GM12878 (cell line): Measurements from ENCODE around the gene STK32B. TPM values are rescaled to one million over a fixed set of nuclear protein-coding genes. Genes with fewer than 3 reads are reported as not detected.

Experiments
- ATAC-seq: fragments of 200-7000 bp; cut with Tn5 transposase; 3 replicates; pipeline ENCODE4 v1.9.1; 2020; ENCODE audit warnings: mild to moderate bottlenecking, moderate library complexity
- BruUV-seq: library from RNA; stranded (reverse); fragments of 400-500 nt; replicated peaks from 2 replicates; lab custom pipeline; 2021; lab: Mats Ljungman, UMichigan
- CTCF ChIA-PET: fragments of 300-600 bp; sonication (Branson Sonifier 250); formaldehyde crosslinking; extraction: SDS; loops from one replicate; lab custom pipeline; 2021; ENCODE audit warnings: inconsistent platforms; lab: Yijun Ruan, JAX
- POLR2A ChIA-PET: fragments of 350-600 bp; formaldehyde crosslinking; extraction: SDS; loops from one replicate; lab custom pipeline; 2021; ENCODE audit warnings: inconsistent platforms; lab: Charles Lee
- RAD21 ChIA-PET: fragments of 300-600 bp; sonication (Branson Sonifier 250); formaldehyde crosslinking; loops from one replicate; lab custom pipeline; 2023; ENCODE audit warnings: antibody characterized with exemption; ENCODE audit not compliant: unreplicated experiment; lab: Charles Lee
- SMC1A ChIA-PET: fragments of 300-600 bp; sonication (Branson Sonifier 250); formaldehyde crosslinking; loops from one replicate; lab custom pipeline; 2023; ENCODE audit not compliant: unreplicated experiment, uncharacterized antibody; lab: Charles Lee
- DNase-seq: peaks from one replicate; pipeline ENCODE4 v3.0.0-alpha.2; 2011; ENCODE audit warnings: low read depth, low spot score
- FAIRE-seq: peaks from 3 replicates; lab custom pipeline; 2011; peaks lifted over from hg19 to GRCh38; lab: Jason Lieb, UNC
- H2AFZ ChIP-seq: 2 replicates; pipeline ENCODE4 v1.6.0; 2011; ENCODE audit warnings: low read depth, low read length, control low read depth; ENCODE audit not compliant: control insufficient read depth
- H3K27ac ChIP-seq: 2 replicates; pipeline ENCODE4 v1.5.1; 2011; ENCODE audit warnings: control low read depth; ENCODE audit not compliant: control insufficient read depth, insufficient read depth
- H3K27me3 ChIP-seq, 2 experiments: replicated peaks in 1 of 2; 2 replicates each; pipeline versions ENCODE4 v1.6.0 to v1.6.1; 2011; ENCODE audit warnings: low read length in 1 of 2; ENCODE audit not compliant: control insufficient read depth in 2 of 2, insufficient read depth in 2 of 2
- H3K36me3 ChIP-seq, 2 experiments: 2 replicates each; pipeline ENCODE4 v1.5.1; 2011; ENCODE audit warnings: low read length in 1 of 2; ENCODE audit not compliant: control insufficient read depth in 2 of 2, insufficient read depth in 2 of 2
- H3K4me1 ChIP-seq: 2 replicates; pipeline ENCODE4 v1.6.1; 2011; ENCODE audit warnings: mild to moderate bottlenecking, low read length, moderate library complexity, mixed read lengths; ENCODE audit not compliant: control insufficient read depth, insufficient read depth
- H3K4me2 ChIP-seq: 2 replicates; pipeline ENCODE4 v1.6.0; 2011; ENCODE audit warnings: control low read depth; ENCODE audit not compliant: control insufficient read depth, insufficient read depth
- H3K4me3 ChIP-seq: fragments of 200-600 bp; sonication (generic); 2 replicates; pipeline ENCODE4 v1.5.1; 2016
- H3K79me2 ChIP-seq: 2 replicates; pipeline ENCODE4 v1.6.0; 2011; ENCODE audit warnings: low read length; ENCODE audit not compliant: control insufficient read depth, insufficient read depth
- H3K9ac ChIP-seq: 2 replicates; pipeline ENCODE4 v1.8.0; 2011; ENCODE audit warnings: low read length, control low read depth, mixed read lengths; ENCODE audit not compliant: control insufficient read depth, insufficient read depth
- H3K9me3 ChIP-seq: replicated peaks from 3 replicates; pipeline ENCODE4 v1.5.1; 2011; ENCODE audit warnings: mild to moderate bottlenecking, low read length; ENCODE audit not compliant: control insufficient read depth, insufficient read depth
- H4K20me1 ChIP-seq: 2 replicates; pipeline ENCODE4 v1.6.0; 2011; ENCODE audit not compliant: control insufficient read depth, insufficient read depth
- DPF2 ChIP-seq: fragments of 450-650 bp; IDR thresholded peaks from 2 replicates; pipeline ENCODE4 v1.6.1; 2017; ENCODE audit warnings: mild to moderate bottlenecking
- EZH2 ChIP-seq: IDR thresholded peaks from 2 replicates; pipeline ENCODE4 v1.6.1; 2012; ENCODE audit warnings: low read depth, mild to moderate bottlenecking, control low read depth, inconsistent platforms, low read length, borderline replicate concordance; ENCODE audit not compliant: control insufficient read depth
- FOS ChIP-seq: IDR thresholded peaks from 3 replicates; pipeline ENCODE4 v1.6.1; 2011; ENCODE audit warnings: borderline replicate concordance; ENCODE audit not compliant: insufficient read length; ENCODE audit errors: extremely low read depth
- GATAD2B ChIP-seq: fragments of 450-650 bp; conservative IDR thresholded peaks from 2 replicates; pipeline ENCODE4 v1.6.1; 2017; ENCODE audit warnings: low read depth, mild to moderate bottlenecking, moderate library complexity
- IRF4 ChIP-seq: IDR thresholded peaks from 2 replicates; pipeline ENCODE4 v1.6.1; 2011; ENCODE audit warnings: low read depth, low read length
- KLF5 ChIP-seq: fragments of 450-650 bp; IDR thresholded peaks from 2 replicates; pipeline ENCODE4 v1.6.1; 2014; ENCODE audit warnings: mild to moderate bottlenecking; ENCODE audit not compliant: partially characterized antibody
- MTA3 ChIP-seq: IDR thresholded peaks from 2 replicates; pipeline ENCODE4 v1.6.1; 2012; ENCODE audit warnings: low read length, inconsistent platforms, borderline replicate concordance
- MYC ChIP-seq: IDR thresholded peaks from 2 replicates; pipeline ENCODE4 v1.6.1; 2011; ENCODE audit warnings: mild to moderate bottlenecking, low read length, moderate library complexity, inconsistent platforms; ENCODE audit not compliant: insufficient read depth, insufficient replicate concordance, insufficient read length, severe bottlenecking
- NR2C2 ChIP-seq: IDR thresholded peaks from 2 replicates; pipeline ENCODE4 v1.6.1; 2011; ENCODE audit warnings: borderline replicate concordance, low read depth; ENCODE audit not compliant: control insufficient read depth, insufficient read length
- PAX8 ChIP-seq: fragments of 450-650 bp; IDR thresholded peaks from 2 replicates; pipeline ENCODE4 v1.6.1; 2017; ENCODE audit warnings: mild to moderate bottlenecking, moderate library complexity
- RAD51 ChIP-seq: fragments of 450-650 bp; IDR thresholded peaks from 2 replicates; pipeline ENCODE4 v1.6.1; 2016; ENCODE audit warnings: moderate library complexity, mild to moderate bottlenecking, inconsistent platforms
- SREBF2 ChIP-seq: IDR thresholded peaks from 2 replicates; pipeline ENCODE4 v1.6.1; 2012; ENCODE audit warnings: mild to moderate bottlenecking, low read length
- TAF1 ChIP-seq: IDR thresholded peaks from 2 replicates; pipeline ENCODE4 v1.6.1; 2011; ENCODE audit warnings: mild to moderate bottlenecking, low read depth, low read length, borderline replicate concordance
- TCF7 ChIP-seq: IDR thresholded peaks from 2 replicates; pipeline ENCODE4 v1.6.1; 2014; ENCODE audit warnings: antibody characterized with exemption, borderline replicate concordance
- WGBS: methylation state at CpG from one replicate; pipeline ENCODE4 v1.1.6; 2016; ENCODE audit warnings: low lambda C conversion rate; ENCODE audit not compliant: insufficient replicate concordance, insufficient coverage; ENCODE audit errors: missing lambda C conversion rate; 5-methylcytosine and 5-hydroxymethylcytosine counted together
- in situ Hi-C: fragments of 300-500 bp; cut with MboI; formaldehyde crosslinking; loops from 9 replicates; pipeline ENCODE4 v1.14.3; 2018; ENCODE audit warnings: mixed read lengths
- intact Hi-C: fragments of 100-400 bp; cut with micrococcal nuclease; formaldehyde crosslinking; loops from one replicate; pipeline ENCODE4 v1.14.2; 2022; ENCODE audit not compliant: unreplicated experiment
- polyA plus RNA-seq, 11 experiments: library from polyadenylated mRNA; depleted of rRNA in 4 of 11; unstranded in 6 of 11; stranded (reverse) in 5 of 11; fragments of >200 nt; fragmentation: Nextera tagmentation in 4 of 11; fragmentation: Illumina TruSeq in 1 of 11; extraction: Ambion mirVana in 4 of 11; extraction: Trizol in 1 of 11; gene quantifications; 1 replicate in 1 of 11; 2 replicates in 10 of 11; pipeline versions ENCODE4 v1.2.1 to v1.2.3, GENCODE V29; 2011 to 2016; ENCODE audit warnings: inconsistent platforms in 2 of 11, missing spikeins in 2 of 11, low read depth in 1 of 11
- total RNA-seq, 4 experiments: library from RNA; depleted of rRNA in 3 of 4; stranded (reverse); fragments of >200 nt in 3 of 4; fragmentation: Illumina TruSeq in 1 of 4; extraction: Trizol in 1 of 4; gene quantifications; 2 replicates each; pipeline versions ENCODE4 v1.2.1 to v1.2.3, GENCODE V29; 2013 to 2021
- TF ChIP-seq, protein P1 (sequence below): IDR thresholded peaks from 2 replicates; pipeline ENCODE4 v1.6.1; 2011; ENCODE audit warnings: low read depth, low read length, improper control_type of control experiment, borderline replicate concordance
- TF ChIP-seq, protein P2 (sequence below): fragments of 450-650 bp; IDR thresholded peaks from 2 replicates; pipeline ENCODE4 v1.6.1; 2017; ENCODE audit warnings: mild to moderate bottlenecking
- TF ChIP-seq, protein P3 (sequence below): fragments of 450-650 bp; formaldehyde crosslinking; IDR thresholded peaks from 2 replicates; pipeline ENCODE4 v1.5.0; 2022; ENCODE audit warnings: mild to moderate bottlenecking, missing genetic modification characterization
- TF ChIP-seq, protein P4 (sequence below): IDR thresholded peaks from 2 replicates; pipeline ENCODE4 v1.6.1; 2012; ENCODE audit warnings: low read depth, low read length, improper control_type of control experiment

The STK32B gene
- total and polyA plus RNA-seq, 10 of the 15 experiments (the other 5 are each of a cell fraction or from before 2014, with no cell fraction given) = 0.04 to 0.12 (median 0.08) TPM; not detected in 7

- Histone ChIP-seq H4K20me1 (no peaks in the 10 kb centered on the region), H3K9me3 (no peaks in the 10 kb centered on the region; the same call in 2 of the 3 replicates), H2AFZ (no peak overlapping the region), H3K4me2 (no peak overlapping the region), H3K36me3 (no peaks in the 10 kb centered on the region), H3K79me2 (no peaks in the 10 kb centered on the region), H3K4me1 (no peaks in the 10 kb centered on the region), H3K27me3 (no peaks in the 10 kb centered on the region), H3K4me3 (no peak overlapping the region), H3K9ac (no peak overlapping the region)
- BruUV-seq = no TSS peak
- ChIA-PET POLR2A (no interaction called here), RAD21 (no interaction called here), CTCF (no interaction called here)
- ATAC-seq = no peak
- in situ Hi-C loops = no loop called here
- TF ChIP-seq, protein P1, sequence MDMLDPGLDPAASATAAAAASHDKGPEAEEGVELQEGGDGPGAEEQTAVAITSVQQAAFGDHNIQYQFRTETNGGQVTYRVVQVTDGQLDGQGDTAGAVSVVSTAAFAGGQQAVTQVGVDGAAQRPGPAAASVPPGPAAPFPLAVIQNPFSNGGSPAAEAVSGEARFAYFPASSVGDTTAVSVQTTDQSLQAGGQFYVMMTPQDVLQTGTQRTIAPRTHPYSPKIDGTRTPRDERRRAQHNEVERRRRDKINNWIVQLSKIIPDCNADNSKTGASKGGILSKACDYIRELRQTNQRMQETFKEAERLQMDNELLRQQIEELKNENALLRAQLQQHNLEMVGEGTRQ = no peak
- no peak for TF ChIP-seq EZH2
- no peak for TF ChIP-seq PAX8
- TF ChIP-seq, protein P2, sequence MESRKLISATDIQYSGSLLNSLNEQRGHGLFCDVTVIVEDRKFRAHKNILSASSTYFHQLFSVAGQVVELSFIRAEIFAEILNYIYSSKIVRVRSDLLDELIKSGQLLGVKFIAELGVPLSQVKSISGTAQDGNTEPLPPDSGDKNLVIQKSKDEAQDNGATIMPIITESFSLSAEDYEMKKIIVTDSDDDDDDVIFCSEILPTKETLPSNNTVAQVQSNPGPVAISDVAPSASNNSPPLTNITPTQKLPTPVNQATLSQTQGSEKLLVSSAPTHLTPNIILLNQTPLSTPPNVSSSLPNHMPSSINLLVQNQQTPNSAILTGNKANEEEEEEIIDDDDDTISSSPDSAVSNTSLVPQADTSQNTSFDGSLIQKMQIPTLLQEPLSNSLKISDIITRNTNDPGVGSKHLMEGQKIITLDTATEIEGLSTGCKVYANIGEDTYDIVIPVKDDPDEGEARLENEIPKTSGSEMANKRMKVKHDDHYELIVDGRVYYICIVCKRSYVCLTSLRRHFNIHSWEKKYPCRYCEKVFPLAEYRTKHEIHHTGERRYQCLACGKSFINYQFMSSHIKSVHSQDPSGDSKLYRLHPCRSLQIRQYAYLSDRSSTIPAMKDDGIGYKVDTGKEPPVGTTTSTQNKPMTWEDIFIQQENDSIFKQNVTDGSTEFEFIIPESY = no peak
- no peak for TF ChIP-seq TAF1
- no peak for TF ChIP-seq GATAD2B
- no peak for TF ChIP-seq MYC
- no peak for TF ChIP-seq FOS
- no peak for TF ChIP-seq TCF7
- no peak for TF ChIP-seq MTA3
- TF ChIP-seq DPF2 = no peak
- TF ChIP-seq KLF5 = no peak
- TF ChIP-seq, protein P3, sequence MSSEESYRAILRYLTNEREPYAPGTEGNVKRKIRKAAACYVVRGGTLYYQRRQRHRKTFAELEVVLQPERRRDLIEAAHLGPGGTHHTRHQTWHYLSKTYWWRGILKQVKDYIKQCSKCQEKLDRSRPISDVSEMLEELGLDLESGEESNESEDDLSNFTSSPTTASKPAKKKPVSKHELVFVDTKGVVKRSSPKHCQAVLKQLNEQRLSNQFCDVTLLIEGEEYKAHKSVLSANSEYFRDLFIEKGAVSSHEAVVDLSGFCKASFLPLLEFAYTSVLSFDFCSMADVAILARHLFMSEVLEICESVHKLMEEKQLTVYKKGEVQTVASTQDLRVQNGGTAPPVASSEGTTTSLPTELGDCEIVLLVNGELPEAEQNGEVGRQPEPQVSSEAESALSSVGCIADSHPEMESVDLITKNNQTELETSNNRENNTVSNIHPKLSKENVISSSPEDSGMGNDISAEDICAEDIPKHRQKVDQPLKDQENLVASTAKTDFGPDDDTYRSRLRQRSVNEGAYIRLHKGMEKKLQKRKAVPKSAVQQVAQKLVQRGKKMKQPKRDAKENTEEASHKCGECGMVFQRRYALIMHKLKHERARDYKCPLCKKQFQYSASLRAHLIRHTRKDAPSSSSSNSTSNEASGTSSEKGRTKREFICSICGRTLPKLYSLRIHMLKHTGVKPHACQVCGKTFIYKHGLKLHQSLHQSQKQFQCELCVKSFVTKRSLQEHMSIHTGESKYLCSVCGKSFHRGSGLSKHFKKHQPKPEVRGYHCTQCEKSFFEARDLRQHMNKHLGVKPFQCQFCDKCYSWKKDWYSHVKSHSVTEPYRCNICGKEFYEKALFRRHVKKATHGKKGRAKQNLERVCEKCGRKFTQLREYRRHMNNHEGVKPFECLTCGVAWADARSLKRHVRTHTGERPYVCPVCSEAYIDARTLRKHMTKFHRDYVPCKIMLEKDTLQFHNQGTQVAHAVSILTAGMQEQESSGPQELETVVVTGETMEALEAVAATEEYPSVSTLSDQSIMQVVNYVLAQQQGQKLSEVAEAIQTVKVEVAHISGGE (CRISPR knock-in tag) = no peak
- TF ChIP-seq, protein P4, sequence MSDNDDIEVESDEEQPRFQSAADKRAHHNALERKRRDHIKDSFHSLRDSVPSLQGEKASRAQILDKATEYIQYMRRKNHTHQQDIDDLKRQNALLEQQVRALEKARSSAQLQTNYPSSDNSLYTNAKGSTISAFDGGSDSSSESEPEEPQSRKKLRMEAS = no peak
- TF ChIP-seq IRF4 = no peak
- TF ChIP-seq RAD51 = no peak
- no peak for TF ChIP-seq SREBF2
- no peak for TF ChIP-seq NR2C2
- TF ChIP-seq, all 136 proteins: peak for 0
- intact Hi-C loops = loop anchor here (5.0 kb wide), 1 partner anchor 256 kb away; no protein-coding TSS in a partner anchor
- FAIRE-seq (no peak), DNase-seq (no peak)
- SMC1A ChIA-PET = no interaction called here
- WGBS = 13% methylated on average over 13 of the region's 13 CpGs
- no peak overlapping the region for H3K27ac ChIP-seq
Measured at GRCh38 chr4:5461477-5461876, 410.2 kb downstream of the STK32B start.
